Activated naive CD8-positive, alpha-beta T cell treated with anti-CD3 and anti-CD28 coated beads for 36 hours (primary cell): ENCODE results near the gene TMF1. TPM values are rescaled to one million over a fixed set of nuclear protein-coding genes. Genes with fewer than 3 reads are reported as not detected.
A peak's percentile ranks its signal among the peaks of the same experiment; 100 is the strongest.

Experiments
- DNase-seq: peaks from one replicate; pipeline ENCODE4 v3.0.0; 2021
- H3K27ac Mint-ChIP-seq: one replicate; pipeline ENCODE4 v1.8.0; 2022; ENCODE audit warnings: mild to moderate bottlenecking, moderate library complexity, mixed read lengths
- H3K27me3 Mint-ChIP-seq: one replicate; pipeline ENCODE4 v1.8.0; 2022; ENCODE audit warnings: mild to moderate bottlenecking, mixed read lengths
- H3K36me3 Mint-ChIP-seq: one replicate; pipeline ENCODE4 v1.8.0; 2021; ENCODE audit warnings: mild to moderate bottlenecking, mixed read lengths
- H3K4me1 Mint-ChIP-seq: one replicate; pipeline ENCODE4 v1.8.0; 2021; ENCODE audit warnings: mixed read lengths
- H3K4me3 Mint-ChIP-seq: one replicate; pipeline ENCODE4 v1.8.0; 2022; ENCODE audit warnings: mild to moderate bottlenecking, moderate library complexity, mixed read lengths
- H3K9me3 Mint-ChIP-seq: one replicate; pipeline ENCODE4 v1.8.0; 2022; ENCODE audit warnings: mixed read lengths
- total RNA-seq, 2 experiments: library from RNA; stranded (reverse); gene quantifications; one replicate each; pipeline ENCODE4 v1.2.3, GENCODE V29; 2021

The TMF1 gene, protein sequence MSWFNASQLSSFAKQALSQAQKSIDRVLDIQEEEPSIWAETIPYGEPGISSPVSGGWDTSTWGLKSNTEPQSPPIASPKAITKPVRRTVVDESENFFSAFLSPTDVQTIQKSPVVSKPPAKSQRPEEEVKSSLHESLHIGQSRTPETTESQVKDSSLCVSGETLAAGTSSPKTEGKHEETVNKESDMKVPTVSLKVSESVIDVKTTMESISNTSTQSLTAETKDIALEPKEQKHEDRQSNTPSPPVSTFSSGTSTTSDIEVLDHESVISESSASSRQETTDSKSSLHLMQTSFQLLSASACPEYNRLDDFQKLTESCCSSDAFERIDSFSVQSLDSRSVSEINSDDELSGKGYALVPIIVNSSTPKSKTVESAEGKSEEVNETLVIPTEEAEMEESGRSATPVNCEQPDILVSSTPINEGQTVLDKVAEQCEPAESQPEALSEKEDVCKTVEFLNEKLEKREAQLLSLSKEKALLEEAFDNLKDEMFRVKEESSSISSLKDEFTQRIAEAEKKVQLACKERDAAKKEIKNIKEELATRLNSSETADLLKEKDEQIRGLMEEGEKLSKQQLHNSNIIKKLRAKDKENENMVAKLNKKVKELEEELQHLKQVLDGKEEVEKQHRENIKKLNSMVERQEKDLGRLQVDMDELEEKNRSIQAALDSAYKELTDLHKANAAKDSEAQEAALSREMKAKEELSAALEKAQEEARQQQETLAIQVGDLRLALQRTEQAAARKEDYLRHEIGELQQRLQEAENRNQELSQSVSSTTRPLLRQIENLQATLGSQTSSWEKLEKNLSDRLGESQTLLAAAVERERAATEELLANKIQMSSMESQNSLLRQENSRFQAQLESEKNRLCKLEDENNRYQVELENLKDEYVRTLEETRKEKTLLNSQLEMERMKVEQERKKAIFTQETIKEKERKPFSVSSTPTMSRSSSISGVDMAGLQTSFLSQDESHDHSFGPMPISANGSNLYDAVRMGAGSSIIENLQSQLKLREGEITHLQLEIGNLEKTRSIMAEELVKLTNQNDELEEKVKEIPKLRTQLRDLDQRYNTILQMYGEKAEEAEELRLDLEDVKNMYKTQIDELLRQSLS
- total RNA-seq: 10 to 100 TPM; 28.8 to 30.5 TPM

DNA sequence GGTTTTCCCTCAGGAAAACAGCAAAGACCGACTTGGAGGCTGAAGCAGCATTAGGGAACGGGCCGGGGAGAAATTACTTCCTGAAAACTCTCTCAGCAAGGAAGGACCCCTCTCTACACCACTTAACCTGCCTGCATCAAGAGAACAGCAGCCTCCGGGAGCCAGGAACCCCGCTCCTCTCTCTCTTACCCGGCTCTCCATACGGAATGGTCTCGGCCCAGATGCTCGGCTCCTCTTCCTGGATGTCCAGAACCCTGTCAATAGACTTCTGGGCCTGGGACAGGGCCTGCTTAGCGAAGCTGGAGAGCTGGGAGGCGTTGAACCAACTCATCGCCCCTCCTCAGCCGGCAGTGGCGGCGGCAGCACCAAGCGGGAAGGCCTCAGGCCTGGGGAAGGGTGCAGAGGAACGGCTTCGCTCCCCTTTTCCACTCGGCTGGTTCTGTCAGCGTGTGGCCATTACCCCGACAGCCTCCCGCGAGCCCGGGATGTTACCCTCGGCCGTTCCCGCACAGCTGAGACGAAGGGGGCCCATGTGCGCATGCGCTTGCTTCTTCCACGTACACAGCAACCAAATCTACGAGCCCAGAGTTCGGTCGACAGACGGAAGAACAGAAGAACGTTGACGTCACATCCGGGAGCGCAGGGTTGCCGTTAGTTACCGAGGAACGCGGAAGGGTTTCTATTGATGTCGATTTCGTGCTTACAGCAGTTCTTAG lies at the start of gene TMF1:
Gene TMF1, minus strand, starts transcription at position 578 of the 716 bp plus-strand sequence. Its CDS starts 247 bp downstream, at position 331.
- Mint-ChIP-seq H3K9me3 (no peaks in the 10 kb centered on the region), H3K4me3 (peak within 1 kb of the TSS; percentile 96), H3K27ac (peak within 1 kb of the TSS; percentile 94), H3K27me3 (no peaks in the 10 kb centered on the region), H3K4me1 (peaks cover 34% of the 10 kb centered on the region), H3K36me3 (peaks cover 31% of the 10 kb centered on the region)
- peak; percentile 94 for DNase-seq

DNA sequence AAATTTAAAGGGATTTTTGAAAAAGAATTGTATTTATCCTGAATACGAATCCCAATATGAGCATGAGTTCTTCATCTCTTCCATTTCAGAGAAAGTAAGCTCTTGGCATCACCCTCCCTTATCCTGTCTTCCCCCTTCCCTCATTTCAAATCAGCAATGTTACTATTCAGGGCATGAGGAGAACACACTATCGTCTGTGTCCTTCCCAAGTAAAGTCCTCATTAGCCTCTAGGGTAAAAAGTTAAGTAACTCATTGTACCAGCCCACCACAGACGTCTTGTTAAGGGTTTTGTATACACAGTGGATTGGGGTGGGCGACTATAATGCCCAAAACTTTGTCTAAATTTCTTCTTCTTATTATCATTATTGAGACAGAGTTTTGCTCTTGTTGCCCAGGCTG lies 47.4 kb upstream of the TMF1 start:
- Mint-ChIP-seq H3K4me1 (peaks cover 55% of the 10 kb centered on the region), H3K4me3 (no peak overlapping the region), H3K36me3 (peaks cover 64% of the 10 kb centered on the region), H3K27ac (peak overlapping the region; percentile 52), H3K9me3 (peaks cover 1% of the 10 kb centered on the region), H3K27me3 (no peaks in the 10 kb centered on the region)
- no peak for DNase-seq

DNA sequence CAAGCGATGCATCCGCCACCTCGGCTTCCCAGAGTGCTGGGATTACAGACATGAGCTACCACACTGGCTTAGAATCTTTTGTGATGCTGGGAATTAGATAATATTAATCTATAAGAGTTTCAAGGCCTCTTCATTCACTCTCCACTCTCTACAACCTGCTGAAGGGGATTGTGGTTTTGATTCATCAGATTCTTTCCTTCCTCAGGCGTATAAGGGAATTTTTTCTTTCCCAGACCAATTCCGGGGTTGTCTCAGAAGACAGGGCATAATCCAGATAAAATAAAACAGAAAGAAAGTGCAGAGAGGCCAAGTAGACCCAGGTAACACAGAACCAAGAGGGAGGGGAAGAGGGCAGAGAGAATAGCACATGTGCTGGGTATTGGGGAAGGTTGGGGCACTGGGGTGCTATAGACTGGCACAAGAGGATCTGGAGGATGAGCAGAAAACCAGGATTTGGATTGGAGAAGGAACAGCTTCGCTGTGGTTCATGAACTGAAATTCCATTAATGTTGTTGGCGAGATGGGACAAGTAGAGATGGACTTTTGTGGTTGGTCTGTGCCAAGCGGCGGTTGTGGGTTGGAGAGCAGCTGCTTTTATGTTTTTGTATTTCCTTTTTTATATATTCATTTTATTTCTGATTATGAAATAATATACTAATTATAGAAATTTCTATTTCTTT lies 45.4 kb upstream of the TMF1 start:
- no peaks in the 10 kb centered on the region for H3K27me3 Mint-ChIP-seq

DNA sequence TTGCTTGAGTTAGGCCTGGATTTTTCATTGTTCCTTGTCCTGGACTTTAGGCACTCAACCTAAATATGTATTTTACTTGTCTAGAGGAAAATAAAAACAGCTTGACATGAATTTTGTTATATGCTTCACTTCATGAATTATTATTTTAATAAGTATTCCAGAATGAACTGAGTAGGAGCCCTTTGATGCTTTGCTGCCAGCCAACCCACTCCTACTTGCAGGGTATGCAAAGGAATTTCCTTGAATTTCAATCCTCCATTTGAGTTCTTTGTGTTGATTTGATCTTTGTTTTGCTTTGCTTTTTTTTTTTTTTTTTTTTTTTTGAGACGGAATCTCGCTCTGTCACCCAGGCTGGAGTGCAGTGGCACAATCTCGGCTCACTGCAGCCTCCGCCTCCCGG lies 44.2 kb upstream of the TMF1 start:
- Mint-ChIP-seq H3K36me3 (peaks cover 54% of the 10 kb centered on the region), H3K4me1 (peaks cover 64% of the 10 kb centered on the region), H3K27ac (peak overlapping the region; percentile 96), H3K4me3 (no peak overlapping the region), H3K27me3 (no peaks in the 10 kb centered on the region), H3K9me3 (peaks cover 1% of the 10 kb centered on the region)
- DNase-seq: no peak

More for the DNA sequence above, 45.4 kb upstream of the TMF1 start:
- Mint-ChIP-seq H3K9me3 (peaks cover 1% of the 10 kb centered on the region), H3K4me1 (peaks cover 64% of the 10 kb centered on the region), H3K36me3 (peaks cover 64% of the 10 kb centered on the region), H3K4me3 (no peak overlapping the region), H3K27ac (peak overlapping the region; percentile 40)
- no peak for DNase-seq

DNA sequence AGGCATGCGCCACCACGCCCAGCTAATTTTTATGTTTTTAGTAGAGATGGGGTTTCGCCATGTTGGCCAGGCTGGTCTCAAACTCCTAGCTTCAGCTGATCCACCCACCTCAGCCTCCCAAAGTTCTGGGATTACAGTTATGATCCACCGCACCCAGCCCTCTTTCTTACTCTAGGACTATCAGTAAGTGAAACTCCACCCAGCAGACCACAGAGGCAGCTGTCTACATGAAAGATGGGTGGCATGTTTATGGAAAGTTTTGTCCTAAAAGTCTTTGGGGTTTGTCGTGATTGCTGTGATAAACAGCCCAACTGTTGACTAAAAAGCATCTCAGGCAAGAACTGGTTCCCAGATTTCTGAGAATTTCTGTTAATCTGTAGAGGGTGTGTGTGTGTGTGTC lies 43.5 kb upstream of the TMF1 start:
- H3K4me3 Mint-ChIP-seq: peak overlapping the region; percentile 74
- H3K9me3 Mint-ChIP-seq: peaks cover 1% of the 10 kb centered on the region
- no peaks in the 10 kb centered on the region for H3K27me3 Mint-ChIP-seq
- no peak for DNase-seq
- H3K27ac Mint-ChIP-seq: peak overlapping the region; percentile 96
- H3K36me3 Mint-ChIP-seq: peaks cover 55% of the 10 kb centered on the region
- H3K4me1 Mint-ChIP-seq: peaks cover 67% of the 10 kb centered on the region

DNA sequence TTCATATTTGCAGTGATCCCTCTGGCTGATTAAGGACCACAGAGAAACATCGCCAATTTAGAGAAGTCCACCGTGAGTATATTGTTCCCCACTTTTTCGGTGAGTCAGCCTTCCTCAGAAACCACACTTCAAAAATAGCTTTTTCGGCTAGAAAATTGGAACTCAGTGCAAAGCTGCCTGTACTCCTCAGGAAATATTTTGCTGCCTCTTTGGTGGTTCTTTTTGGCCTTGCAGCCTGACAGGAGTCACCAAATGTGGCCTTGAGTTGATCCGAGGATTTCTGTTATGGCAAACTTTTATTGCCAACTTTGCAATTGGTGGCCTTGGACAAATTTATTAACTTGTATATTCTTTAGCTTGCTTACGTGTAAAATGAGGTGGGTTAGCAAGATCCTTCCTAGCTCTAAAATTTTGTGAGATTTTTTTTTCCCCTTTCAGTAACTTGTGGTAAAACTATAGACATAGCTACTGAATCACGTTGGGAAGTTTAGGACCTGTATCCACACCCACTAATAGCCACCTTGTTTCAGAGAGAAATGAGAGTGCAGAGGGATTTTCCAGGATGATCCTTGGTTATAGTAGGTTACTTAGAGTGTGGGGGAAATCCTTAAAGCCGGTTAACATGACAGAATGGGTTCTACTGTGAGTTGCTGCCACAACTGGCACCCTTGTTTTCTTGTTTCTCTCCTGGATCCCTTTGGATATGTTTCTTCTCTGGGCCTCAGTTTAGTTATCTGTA lies 42.5 kb upstream of the TMF1 start:
- Mint-ChIP-seq H3K9me3 (peaks cover 1% of the 10 kb centered on the region), H3K27me3 (no peaks in the 10 kb centered on the region), H3K27ac (peak overlapping the region; percentile 97), H3K4me3 (peak overlapping the region; percentile 63), H3K4me1 (peaks cover 77% of the 10 kb centered on the region), H3K36me3 (peaks cover 55% of the 10 kb centered on the region)
- DNase-seq: no peak

DNA sequence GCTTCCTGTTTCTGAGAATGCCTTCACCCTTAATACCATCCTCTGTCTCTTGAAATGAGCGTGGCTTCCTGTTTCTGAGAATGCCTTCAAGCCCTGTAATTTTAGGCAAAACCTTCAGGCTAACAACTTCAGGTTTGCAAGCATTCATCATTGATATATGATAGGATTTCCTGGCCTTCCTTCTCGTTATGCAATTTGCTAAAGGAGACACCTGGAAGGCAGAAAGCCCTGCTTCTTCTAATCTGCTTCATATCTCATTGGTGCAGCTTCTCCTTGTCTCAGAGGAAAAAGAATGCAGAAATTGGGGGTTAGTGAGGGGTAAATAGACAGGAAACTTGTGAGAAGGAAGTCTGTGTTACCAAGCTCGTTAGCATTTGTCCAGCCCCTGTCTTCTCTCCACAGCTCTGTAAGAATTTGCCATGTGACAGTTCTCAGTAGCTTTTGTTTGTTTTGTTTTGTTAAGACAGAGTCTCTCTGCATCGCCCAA lies 39.9 kb upstream of the TMF1 start:
- Mint-ChIP-seq H3K27ac (peak overlapping the region; percentile 97), H3K27me3 (no peaks in the 10 kb centered on the region), H3K36me3 (peaks cover 52% of the 10 kb centered on the region), H3K4me1 (peaks cover 87% of the 10 kb centered on the region), H3K9me3 (peaks cover 1% of the 10 kb centered on the region), H3K4me3 (peak overlapping the region; percentile 83)
- DNase-seq: no peak

DNA sequence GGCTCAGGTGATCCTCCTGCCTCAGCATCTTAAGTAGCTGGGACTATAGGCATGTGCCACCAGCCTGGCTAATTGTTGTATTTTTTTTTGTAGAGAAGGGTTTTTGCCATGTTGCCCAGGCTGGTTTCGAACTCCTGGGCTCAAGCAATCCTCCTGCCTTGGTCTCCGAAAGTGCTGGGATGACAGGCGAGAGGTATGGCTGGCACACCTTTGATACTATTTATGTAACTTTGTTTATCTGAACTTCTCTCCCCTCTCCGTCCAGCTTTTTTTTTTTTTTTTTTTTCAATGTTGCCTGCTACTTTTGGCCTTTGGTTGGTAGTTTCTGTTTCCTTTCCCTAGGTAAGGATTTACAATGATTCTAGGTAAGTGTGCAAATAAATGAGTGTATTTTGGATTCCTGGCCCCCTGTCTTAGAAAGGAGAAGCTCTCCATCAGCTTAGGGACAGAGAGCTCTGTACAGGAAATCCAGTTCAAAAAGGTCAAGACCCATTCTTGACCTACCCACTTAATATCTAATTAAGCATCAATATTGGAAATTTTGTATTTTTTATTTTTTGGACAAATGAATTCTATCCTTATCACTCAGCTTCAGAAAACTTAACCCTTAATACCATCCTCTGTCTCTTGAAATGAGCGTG lies 39.4 kb upstream of the TMF1 start:
- peak overlapping the region; percentile 83 for H3K4me3 Mint-ChIP-seq
- H3K27ac Mint-ChIP-seq: peak overlapping the region; percentile 97
- peaks cover 49% of the 10 kb centered on the region for H3K36me3 Mint-ChIP-seq
- DNase-seq: no peak
- peaks cover 1% of the 10 kb centered on the region for H3K9me3 Mint-ChIP-seq
- no peaks in the 10 kb centered on the region for H3K27me3 Mint-ChIP-seq
- peaks cover 81% of the 10 kb centered on the region for H3K4me1 Mint-ChIP-seq

DNA sequence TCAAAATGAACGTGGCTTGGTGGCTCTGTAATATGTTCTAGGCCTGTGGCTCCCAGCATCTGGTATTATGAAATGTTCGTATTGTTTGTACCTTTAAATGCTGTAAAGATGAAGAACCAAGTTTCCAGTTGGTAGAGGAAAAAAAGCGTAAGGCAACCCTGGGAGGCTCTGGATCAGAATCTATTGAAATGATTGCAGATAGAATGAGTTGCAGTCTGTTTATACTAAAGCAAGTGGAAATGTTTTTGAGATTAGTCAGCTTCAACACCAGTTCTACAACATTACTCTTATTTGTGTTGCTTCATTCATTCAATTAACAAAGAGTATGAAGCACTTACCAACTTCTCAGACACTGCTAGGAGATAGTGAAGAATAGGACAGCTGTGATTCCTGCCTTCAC lies 37.9 kb upstream of the TMF1 start:
- no peak for DNase-seq
- no peaks in the 10 kb centered on the region for H3K9me3 Mint-ChIP-seq
- H3K4me1 Mint-ChIP-seq: peaks cover 70% of the 10 kb centered on the region
- no peaks in the 10 kb centered on the region for H3K27me3 Mint-ChIP-seq
- peak overlapping the region; percentile 50 for H3K4me3 Mint-ChIP-seq
- H3K27ac Mint-ChIP-seq: peak overlapping the region; percentile 87
- peaks cover 50% of the 10 kb centered on the region for H3K36me3 Mint-ChIP-seq

DNA sequence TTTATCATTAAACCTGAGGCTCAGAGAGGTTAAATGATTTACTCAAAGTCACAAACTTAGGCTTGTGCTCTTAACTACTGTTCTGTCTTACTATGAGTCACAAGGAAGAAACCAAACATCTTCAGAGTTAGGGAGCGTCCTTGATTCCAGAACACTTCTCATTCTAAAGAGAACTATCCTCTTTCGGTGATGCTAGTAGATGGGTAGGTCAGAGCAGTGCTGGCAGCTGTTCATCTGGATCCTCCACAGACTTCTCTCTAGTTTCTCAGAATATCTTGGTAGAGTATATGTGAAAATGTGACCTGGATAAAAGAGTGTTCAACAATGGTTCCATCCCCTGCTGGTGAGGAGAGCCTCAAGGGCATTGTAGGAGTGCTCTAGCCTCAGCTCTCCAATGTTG lies 35.9 kb upstream of the TMF1 start:
- H3K9me3 Mint-ChIP-seq: no peaks in the 10 kb centered on the region
- H3K4me3 Mint-ChIP-seq: peak overlapping the region; percentile 77
- peaks cover 41% of the 10 kb centered on the region for H3K36me3 Mint-ChIP-seq

DNA sequence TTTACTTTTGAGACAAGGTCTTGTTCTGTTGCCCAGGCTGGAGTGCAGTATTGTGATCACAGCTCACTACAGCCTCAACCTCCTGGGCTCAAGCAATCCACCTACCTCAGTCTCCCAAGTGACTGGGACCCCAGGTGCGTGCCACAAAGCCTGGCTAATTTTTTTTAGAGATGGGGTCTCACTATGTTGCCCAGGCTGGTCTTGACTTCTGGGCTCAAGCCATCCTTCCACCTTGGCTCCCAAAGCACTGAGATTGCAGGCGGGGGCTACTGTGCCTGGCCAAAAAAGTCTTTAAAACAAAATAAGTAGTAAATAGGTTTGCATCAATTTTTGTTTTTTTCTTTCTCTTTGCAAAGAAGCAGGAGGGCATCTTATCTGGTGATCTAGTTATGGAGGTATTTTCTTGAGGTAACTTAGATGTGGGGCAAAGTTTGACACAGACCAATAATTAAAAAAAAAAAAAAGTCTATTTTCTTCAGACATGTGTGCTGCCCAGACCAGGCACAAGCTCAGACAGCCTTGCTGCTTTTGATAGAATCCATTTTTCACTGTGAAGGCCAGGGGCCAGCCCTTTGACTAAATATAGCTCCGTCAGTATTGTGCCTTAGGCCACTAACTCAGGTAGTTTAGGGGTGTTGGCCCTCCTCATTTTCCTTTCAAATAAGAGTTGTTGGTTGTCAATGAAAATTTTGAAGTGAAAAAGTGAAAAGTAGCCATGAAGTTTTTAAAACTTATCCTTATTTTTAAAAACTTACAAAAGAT lies 35.1 kb upstream of the TMF1 start:
- Mint-ChIP-seq H3K27ac (peak overlapping the region; percentile 78), H3K36me3 (peaks cover 37% of the 10 kb centered on the region), H3K9me3 (no peaks in the 10 kb centered on the region), H3K27me3 (no peaks in the 10 kb centered on the region), H3K4me3 (peak overlapping the region; percentile 72), H3K4me1 (peaks cover 68% of the 10 kb centered on the region)
- DNase-seq: no peak

More for the DNA sequence above, 35.9 kb upstream of the TMF1 start:
- Mint-ChIP-seq H3K4me1 (peaks cover 66% of the 10 kb centered on the region), H3K27ac (peak overlapping the region; percentile 88), H3K27me3 (no peaks in the 10 kb centered on the region)
- no peak for DNase-seq

DNA sequence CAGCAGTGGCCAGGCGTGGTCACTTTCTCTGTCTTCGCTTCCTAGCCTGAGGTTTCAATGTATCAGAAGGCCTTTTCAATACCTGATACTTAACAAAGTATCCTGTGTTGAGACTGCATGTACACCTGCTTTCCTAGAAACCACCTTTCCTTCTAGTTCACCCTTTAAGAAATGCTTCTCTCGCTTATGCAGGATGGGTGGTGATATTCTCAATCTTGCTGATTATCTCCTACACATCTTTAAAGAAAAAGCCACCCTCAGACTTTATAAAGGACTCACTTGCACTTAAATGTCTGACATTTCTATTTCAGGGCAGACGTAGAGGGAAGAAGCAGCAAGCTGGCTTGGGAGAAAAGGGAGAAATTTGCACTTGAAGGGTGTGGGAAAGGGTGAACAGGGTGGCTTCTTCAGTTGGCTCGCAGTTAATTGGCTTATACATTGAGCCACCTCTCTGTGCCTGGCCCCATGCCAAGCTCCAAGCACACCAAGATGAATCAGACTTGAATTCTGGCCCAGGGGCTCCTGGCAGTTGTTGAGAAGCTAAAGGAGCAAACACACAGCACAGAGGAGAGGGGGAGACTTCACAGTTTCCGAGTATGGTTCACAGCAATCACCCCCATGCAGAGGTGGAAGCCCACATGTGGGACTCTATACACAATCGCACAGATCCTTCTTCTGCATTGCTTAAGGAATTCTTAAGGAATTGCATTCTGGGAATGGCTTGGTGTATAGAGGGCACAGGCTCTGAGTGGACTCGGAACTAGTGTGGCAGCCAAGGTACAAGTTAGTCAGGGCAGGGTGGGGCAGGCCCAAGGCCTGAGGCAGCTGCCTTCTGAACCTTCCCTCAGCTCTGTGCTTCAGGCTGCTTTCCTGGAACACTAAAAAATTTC lies 33.9 kb upstream of the TMF1 start:
- H3K9me3 Mint-ChIP-seq: no peaks in the 10 kb centered on the region
- no peaks in the 10 kb centered on the region for H3K27me3 Mint-ChIP-seq
- H3K4me1 Mint-ChIP-seq: peaks cover 70% of the 10 kb centered on the region
- H3K36me3 Mint-ChIP-seq: peaks cover 34% of the 10 kb centered on the region
- DNase-seq: peak; percentile 81
- H3K4me3 Mint-ChIP-seq: peak overlapping the region; percentile 97
- peak overlapping the region; percentile 97 for H3K27ac Mint-ChIP-seq
